Measurements from ENCODE around the gene VIP. TPM values are rescaled to one million over a fixed set of nuclear protein-coding genes. Genes with fewer than 3 reads are reported as not detected.

Gene VIP
- total and polyA plus RNA-seq, 7 experiments from 2014 or later, result not detected

GRCh38 chr6:152746172-152746553 lies 4.4 kb upstream of the VIP start:
- Histone ChIP-seq H3K9me3 (ENCODE audit: control insufficient read depth in 2 of 3, low read length in 3 of 3) (no peaks in the 10 kb centered on the region), H3K4me1 (ENCODE audit: control insufficient read depth in 2 of 2, insufficient read depth in 2 of 2, low read length in 2 of 2) (no peaks in the 10 kb centered on the region), H3K27me3 (ENCODE audit: control insufficient read depth in 2 of 2, insufficient read depth in 2 of 2, low read length in 2 of 2) (no peaks in the 10 kb centered on the region), H3K4me3 (ENCODE audit: low read length) (no peak overlapping the region), H3K36me3 (ENCODE audit: control insufficient read depth in 2 of 3, insufficient read depth in 3 of 3, low read length in 3 of 3) (no peaks in the 10 kb centered on the region), H3K27ac (ENCODE audit: low read depth, low read length) (no peak overlapping the region)
- H3K4me3 Mint-ChIP-seq, result no peak overlapping the region
- CTCF ChIA-PET, result no interaction called here
- ATAC-seq (no peak), DNase-seq (no peak)
- H3K4me1 Mint-ChIP-seq, result no peaks in the 10 kb centered on the region
- no peak overlapping the region for H3K27ac Mint-ChIP-seq
- H3K36me3 Mint-ChIP-seq, result no peaks in the 10 kb centered on the region
- peaks cover 0 to 2% (median 0%) of the 10 kb centered on the region in 11 donors for H3K9me3 Mint-ChIP-seq
- POLR2A ChIA-PET, result no interaction called here
- H3K27me3 Mint-ChIP-seq, result peaks cover 0 to 5% (median 4%) of the 10 kb centered on the region in 5 donors
- intact Hi-C loops (cut with micrococcal nuclease), result loop anchor here in 1 of 2 donors (5.0 kb wide), 1 partner anchor 201 kb away; no protein-coding TSS in a partner anchor

GRCh38 chr6:152748843-152749242 lies 1.8 kb upstream of the VIP start:
- no peak overlapping the region for H3K4me3 ChIP-seq (ENCODE audit: low read length)
- intact Hi-C loops (cut with micrococcal nuclease), result loop anchor here (2.0 to 5.0 kb wide), 2 partner anchors 198 to 276 kb away; no protein-coding TSS in a partner anchor
- no peaks in the 10 kb centered on the region for H3K4me1 ChIP-seq (ENCODE audit: control insufficient read depth in 2 of 2, insufficient read depth in 2 of 2, low read length in 2 of 2)
- no peak for DNase-seq
- H3K4me1 Mint-ChIP-seq, result no peaks in the 10 kb centered on the region
- H3K36me3 Mint-ChIP-seq, result no peaks in the 10 kb centered on the region
- H3K9me3 ChIP-seq (ENCODE audit: control insufficient read depth in 2 of 3, low read length in 3 of 3), result no peaks in the 10 kb centered on the region
- POLR2A ChIA-PET, result no interaction called here
- H3K4me3 Mint-ChIP-seq, result no peak overlapping the region
- H3K27ac Mint-ChIP-seq, result no peak overlapping the region
- ATAC-seq, result no peak
- H3K27me3 ChIP-seq (ENCODE audit: control insufficient read depth in 2 of 2, insufficient read depth in 2 of 2, low read length in 2 of 2), result no peaks in the 10 kb centered on the region
- H3K27ac ChIP-seq (ENCODE audit: low read depth, low read length), result no peak overlapping the region
- no peaks in the 10 kb centered on the region for H3K9me3 Mint-ChIP-seq
- H3K36me3 ChIP-seq (ENCODE audit: control insufficient read depth in 2 of 3, insufficient read depth in 3 of 3, low read length in 3 of 3), result no peaks in the 10 kb centered on the region
- CTCF ChIA-PET, result no interaction called here
- peaks cover 0 to 5% (median 0%) of the 10 kb centered on the region in 5 donors for H3K27me3 Mint-ChIP-seq

GRCh38 chr6:152749336-152749735 lies 1.3 kb upstream of the VIP start:
- ChIA-PET POLR2A (no interaction called here), CTCF (no interaction called here)
- Mint-ChIP-seq H3K4me3 (no peak overlapping the region), H3K4me1 (no peaks in the 10 kb centered on the region), H3K9me3 (no peaks in the 10 kb centered on the region), H3K27me3 (peaks cover 0 to 5% (median 0%) of the 10 kb centered on the region in 5 donors), H3K36me3 (no peaks in the 10 kb centered on the region), H3K27ac (no peak overlapping the region)
- intact Hi-C loops (cut with micrococcal nuclease), result loop anchor here (2.0 to 5.0 kb wide), 2 partner anchors 198 to 275 kb away; no protein-coding TSS in a partner anchor
- no peaks in the 10 kb centered on the region for H3K27me3 ChIP-seq (ENCODE audit: control insufficient read depth in 2 of 2, insufficient read depth in 2 of 2, low read length in 2 of 2)
- no peak overlapping the region for H3K27ac ChIP-seq (ENCODE audit: low read depth, low read length)
- no peaks in the 10 kb centered on the region for H3K9me3 ChIP-seq (ENCODE audit: control insufficient read depth in 2 of 3, low read length in 3 of 3)
- no peak for DNase-seq
- no peaks in the 10 kb centered on the region for H3K4me1 ChIP-seq (ENCODE audit: control insufficient read depth in 2 of 2, insufficient read depth in 2 of 2, low read length in 2 of 2)
- H3K4me3 ChIP-seq (ENCODE audit: low read length), result no peak overlapping the region
- H3K36me3 ChIP-seq (ENCODE audit: control insufficient read depth in 2 of 3, insufficient read depth in 3 of 3, low read length in 3 of 3), result no peaks in the 10 kb centered on the region
- ATAC-seq, result no peak

GRCh38 chr6:152765331-152765730 lies 14.7 kb downstream of the VIP start:
- no peak overlapping the region for H3K27ac ChIP-seq (ENCODE audit: low read depth, low read length)
- H3K36me3 ChIP-seq (ENCODE audit: control insufficient read depth in 2 of 3, insufficient read depth in 3 of 3, low read length in 3 of 3), result no peaks in the 10 kb centered on the region
- Mint-ChIP-seq H3K27ac (no peak overlapping the region), H3K4me3 (no peak overlapping the region), H3K9me3 (no peaks in the 10 kb centered on the region), H3K36me3 (no peaks in the 10 kb centered on the region), H3K27me3 (peaks cover 0 to 15% (median 4%) of the 10 kb centered on the region in 5 donors), H3K4me1 (no peaks in the 10 kb centered on the region)
- CTCF ChIA-PET, result no interaction called here
- H3K9me3 ChIP-seq (ENCODE audit: control insufficient read depth in 2 of 3, low read length in 3 of 3), result no peaks in the 10 kb centered on the region
- intact Hi-C loops (cut with micrococcal nuclease), result no loop called here
- H3K27me3 ChIP-seq (ENCODE audit: control insufficient read depth in 2 of 2, insufficient read depth in 2 of 2, low read length in 2 of 2), result no peaks in the 10 kb centered on the region
- DNase-seq (no peak), ATAC-seq (no peak)
- no peak overlapping the region for H3K4me3 ChIP-seq (ENCODE audit: low read length)
- no peaks in the 10 kb centered on the region for H3K4me1 ChIP-seq (ENCODE audit: control insufficient read depth in 2 of 2, insufficient read depth in 2 of 2, low read length in 2 of 2)
- POLR2A ChIA-PET, result no interaction called here

GRCh38 chr6:152769159-152769558 lies 18.6 kb downstream of the VIP start:
- intact Hi-C loops (cut with micrococcal nuclease), result no loop called here
- H3K27ac Mint-ChIP-seq, result no peak overlapping the region
- no peaks in the 10 kb centered on the region for H3K4me1 Mint-ChIP-seq
- Histone ChIP-seq H3K36me3 (ENCODE audit: control insufficient read depth in 2 of 3, insufficient read depth in 3 of 3, low read length in 3 of 3) (no peaks in the 10 kb centered on the region), H3K27ac (ENCODE audit: low read depth, low read length) (no peak overlapping the region), H3K27me3 (ENCODE audit: control insufficient read depth in 2 of 2, insufficient read depth in 2 of 2, low read length in 2 of 2) (no peaks in the 10 kb centered on the region), H3K4me3 (ENCODE audit: low read length) (no peak overlapping the region), H3K4me1 (ENCODE audit: control insufficient read depth in 2 of 2, insufficient read depth in 2 of 2, low read length in 2 of 2) (no peaks in the 10 kb centered on the region), H3K9me3 (ENCODE audit: control insufficient read depth in 2 of 3, low read length in 3 of 3) (no peaks in the 10 kb centered on the region)
- DNase-seq, result no peak
- POLR2A ChIA-PET, result no interaction called here
- CTCF ChIA-PET, result no interaction called here
- H3K36me3 Mint-ChIP-seq, result no peaks in the 10 kb centered on the region
- H3K9me3 Mint-ChIP-seq, result peaks cover 0 to 3% (median 0%) of the 10 kb centered on the region in 11 donors
- H3K4me3 Mint-ChIP-seq, result no peak overlapping the region
- H3K27me3 Mint-ChIP-seq, result peaks cover 0 to 11% (median under 1%) of the 10 kb centered on the region in 5 donors
- ATAC-seq, result no peak

GRCh38 chr6:152769993-152770392 lies 19.4 kb downstream of the VIP start:
- Histone ChIP-seq H3K27ac (ENCODE audit: low read depth, low read length) (no peak overlapping the region), H3K36me3 (ENCODE audit: control insufficient read depth in 2 of 3, insufficient read depth in 3 of 3, low read length in 3 of 3) (no peaks in the 10 kb centered on the region), H3K4me1 (ENCODE audit: control insufficient read depth in 2 of 2, insufficient read depth in 2 of 2, low read length in 2 of 2) (no peaks in the 10 kb centered on the region), H3K9me3 (ENCODE audit: control insufficient read depth in 2 of 3, low read length in 3 of 3) (no peaks in the 10 kb centered on the region), H3K27me3 (ENCODE audit: control insufficient read depth in 2 of 2, insufficient read depth in 2 of 2, low read length in 2 of 2) (no peaks in the 10 kb centered on the region), H3K4me3 (ENCODE audit: low read length) (no peak overlapping the region)
- POLR2A ChIA-PET, result no interaction called here
- DNase-seq (no peak), ATAC-seq (no peak)
- CTCF ChIA-PET, result no interaction called here
- Mint-ChIP-seq H3K4me1 (no peaks in the 10 kb centered on the region), H3K9me3 (peaks cover 0 to 3% (median 0%) of the 10 kb centered on the region in 11 donors), H3K27me3 (peaks cover 0 to 14% (median 0%) of the 10 kb centered on the region in 5 donors), H3K27ac (no peak overlapping the region), H3K4me3 (no peak overlapping the region), H3K36me3 (no peaks in the 10 kb centered on the region)
- intact Hi-C loops (cut with micrococcal nuclease), result no loop called here

GRCh38 chr6:152771061-152771687 lies 20.6 kb downstream of the VIP start:
- DNase-seq (no peak), ATAC-seq (peak; percentile 10)
- H3K27ac Mint-ChIP-seq, result no peak overlapping the region
- H3K4me3 ChIP-seq (ENCODE audit: low read length), result no peak overlapping the region
- H3K9me3 Mint-ChIP-seq, result peaks cover 0 to 3% (median 0%) of the 10 kb centered on the region in 11 donors
- no peaks in the 10 kb centered on the region for H3K4me1 Mint-ChIP-seq
- no peaks in the 10 kb centered on the region for H3K36me3 ChIP-seq (ENCODE audit: control insufficient read depth in 2 of 3, insufficient read depth in 3 of 3, low read length in 3 of 3)
- CTCF ChIA-PET, result no interaction called here
- POLR2A ChIA-PET, result no interaction called here
- H3K9me3 ChIP-seq (ENCODE audit: control insufficient read depth in 2 of 3, low read length in 3 of 3), result no peaks in the 10 kb centered on the region
- intact Hi-C loops (cut with micrococcal nuclease), result no loop called here
- no peaks in the 10 kb centered on the region for H3K36me3 Mint-ChIP-seq
- H3K27me3 Mint-ChIP-seq, result peaks cover 0 to 11% (median 0%) of the 10 kb centered on the region in 5 donors
- no peaks in the 10 kb centered on the region for H3K4me1 ChIP-seq (ENCODE audit: control insufficient read depth in 2 of 2, insufficient read depth in 2 of 2, low read length in 2 of 2)
- no peaks in the 10 kb centered on the region for H3K27me3 ChIP-seq (ENCODE audit: control insufficient read depth in 2 of 2, insufficient read depth in 2 of 2, low read length in 2 of 2)
- H3K27ac ChIP-seq (ENCODE audit: low read depth, low read length), result no peak overlapping the region
- H3K4me3 Mint-ChIP-seq, result no peak overlapping the region
